C4-2B (cell line): Measurements from ENCODE around the gene DNAH14.

Source experiments
- ZFX ChIP-seq: fragments of 450-650 bp; IDR thresholded peaks from 2 replicates; pipeline ENCODE4 v1.6.1; 2017
- TF ChIP-seq, protein P1 (sequence below): fragments of 450-650 bp; conservative IDR thresholded peaks from 2 replicates; pipeline ENCODE4 v1.5.1; 2017; ENCODE audit warnings: mild to moderate bottlenecking

DNA sequence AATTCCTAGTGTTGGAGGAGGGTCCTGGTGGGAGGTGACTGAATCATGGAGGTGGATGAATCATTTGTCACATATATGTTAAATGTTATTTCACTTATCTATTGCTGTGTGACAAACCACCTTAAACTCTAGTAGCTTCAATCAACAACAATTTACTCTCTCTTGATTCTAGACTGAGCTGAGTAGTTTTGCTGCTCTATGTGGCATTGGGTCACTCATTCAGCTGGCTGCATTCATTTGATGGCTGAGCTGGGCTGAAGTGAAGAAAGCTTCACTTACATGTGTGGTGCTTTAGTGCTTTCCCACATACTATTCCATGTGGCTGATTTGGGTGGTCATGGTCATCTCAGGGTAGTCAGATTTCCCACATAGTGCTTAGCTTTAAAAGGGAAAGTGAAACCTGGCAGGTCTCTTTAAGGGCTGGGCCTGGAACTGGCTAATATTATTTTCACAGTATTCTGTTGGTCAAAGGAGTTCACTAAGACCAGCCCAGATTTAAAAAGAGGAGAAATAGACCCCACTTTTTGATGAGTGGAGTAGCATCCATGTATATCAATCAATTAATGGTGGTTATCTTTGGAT lies 10.5 kb downstream of the DNAH14 start:
- TF ChIP-seq, protein P1, sequence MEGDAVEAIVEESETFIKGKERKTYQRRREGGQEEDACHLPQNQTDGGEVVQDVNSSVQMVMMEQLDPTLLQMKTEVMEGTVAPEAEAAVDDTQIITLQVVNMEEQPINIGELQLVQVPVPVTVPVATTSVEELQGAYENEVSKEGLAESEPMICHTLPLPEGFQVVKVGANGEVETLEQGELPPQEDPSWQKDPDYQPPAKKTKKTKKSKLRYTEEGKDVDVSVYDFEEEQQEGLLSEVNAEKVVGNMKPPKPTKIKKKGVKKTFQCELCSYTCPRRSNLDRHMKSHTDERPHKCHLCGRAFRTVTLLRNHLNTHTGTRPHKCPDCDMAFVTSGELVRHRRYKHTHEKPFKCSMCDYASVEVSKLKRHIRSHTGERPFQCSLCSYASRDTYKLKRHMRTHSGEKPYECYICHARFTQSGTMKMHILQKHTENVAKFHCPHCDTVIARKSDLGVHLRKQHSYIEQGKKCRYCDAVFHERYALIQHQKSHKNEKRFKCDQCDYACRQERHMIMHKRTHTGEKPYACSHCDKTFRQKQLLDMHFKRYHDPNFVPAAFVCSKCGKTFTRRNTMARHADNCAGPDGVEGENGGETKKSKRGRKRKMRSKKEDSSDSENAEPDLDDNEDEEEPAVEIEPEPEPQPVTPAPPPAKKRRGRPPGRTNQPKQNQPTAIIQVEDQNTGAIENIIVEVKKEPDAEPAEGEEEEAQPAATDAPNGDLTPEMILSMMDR: no peak
- no peak for TF ChIP-seq ZFX
